Naive thymus-derived CD8-positive, alpha-beta T cell (primary cell): ENCODE data around the gene ENOX1. TPM values are rescaled to one million over a fixed set of nuclear protein-coding genes. Genes with fewer than 3 reads are reported as not detected.

Source experiments
- ATAC-seq, 2 donors: fragments of 150-1000 bp; cut with Tn5 transposase in 1 of 2; sonication (Bioruptor Pico), chemical (Tn5 transposase) in 1 of 2; 1 replicate in 1 of 2; 2 replicates in 1 of 2; pipeline ENCODE4 v1.10.0; 2021; ENCODE audit warnings: mild to moderate bottlenecking in 2 of 2, moderate library complexity in 2 of 2
- POLR2A ChIA-PET: fragments of 350-600 bp; sonication (Branson Sonifier 250); formaldehyde crosslinking; loops from one replicate; lab custom pipeline; 2021; ENCODE audit warnings: antibody characterized with exemption; lab: Charles Lee
- DNase-seq, 10 donors: peaks; one replicate each; pipeline versions ENCODE4 v3.0.0 to v3.0.0-alpha.2; 2020 to 2022
- H3K27ac Mint-ChIP-seq, 10 donors: one replicate each; pipeline ENCODE4 v1.8.0; 2020 to 2022; ENCODE audit warnings: mild to moderate bottlenecking in 10 of 10, mixed read lengths in 10 of 10, moderate library complexity in 4 of 10, inconsistent platforms in 1 of 10
- H3K27me3 Mint-ChIP-seq, 5 donors: one replicate each; pipeline ENCODE4 v1.8.0; 2021 to 2022; ENCODE audit warnings: mixed read lengths in 5 of 5
- H3K36me3 Mint-ChIP-seq, 3 donors: one replicate each; pipeline ENCODE4 v1.8.0; 2020 to 2022; ENCODE audit warnings: mixed read lengths in 3 of 3, mild to moderate bottlenecking in 2 of 3, inconsistent platforms in 1 of 3
- H3K4me1 Mint-ChIP-seq, 4 donors: one replicate each; pipeline ENCODE4 v1.8.0; 2021 to 2022; ENCODE audit warnings: mixed read lengths in 4 of 4
- H3K4me3 Mint-ChIP-seq, 10 donors: one replicate each; pipeline ENCODE4 v1.8.0; 2020 to 2022; ENCODE audit warnings: mild to moderate bottlenecking in 10 of 10, mixed read lengths in 10 of 10, moderate library complexity in 6 of 10, inconsistent platforms in 1 of 10
- H3K9me3 Mint-ChIP-seq, 9 donors: one replicate each; pipeline ENCODE4 v1.8.0; 2020 to 2022; ENCODE audit warnings: mixed read lengths in 9 of 9, mild to moderate bottlenecking in 3 of 9, inconsistent platforms in 1 of 9, moderate library complexity in 1 of 9
- polyA plus RNA-seq, 3 donors: library from polyadenylated mRNA; unstranded; fragments of 300-500 nt; fragmentation: Illumina TruSeq; gene quantifications; one replicate each; pipeline ENCODE4 v1.2.3, GENCODE V29; 2021
- total RNA-seq, 8 experiments: library from RNA in 2 of 8; stranded (reverse) in 2 of 8; gene quantifications; one replicate each; pipeline ENCODE4 v1.2.3 and lab custom pipeline; 2021 to 2026

Gene ENOX1
- total and polyA plus RNA-seq, 5 experiments from 2014 or later, result not detected

DNA sequence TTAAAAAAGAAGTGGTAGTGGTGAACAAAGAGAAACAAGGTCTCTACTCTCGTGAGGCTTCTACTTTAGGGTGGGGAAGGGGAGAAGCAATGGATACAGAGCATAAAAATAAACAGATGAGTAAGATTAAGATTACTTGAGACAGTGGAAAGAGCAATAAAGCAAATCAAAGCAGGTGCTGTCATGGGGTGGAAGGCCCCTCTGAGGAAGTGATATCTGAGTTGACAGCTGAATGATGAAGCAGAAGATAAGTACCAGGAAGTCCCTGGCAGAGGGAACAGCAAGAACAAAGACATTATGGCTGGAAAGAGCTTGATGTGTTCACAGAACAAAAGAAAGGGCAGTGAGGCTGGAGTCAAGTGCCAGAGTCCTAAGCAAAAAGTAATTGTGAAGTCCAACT lies 221.8 kb downstream of the ENOX1 start:
- Mint-ChIP-seq H3K9me3 (no peaks in the 10 kb centered on the region), H3K27me3 (peaks cover 0 to 15% (median 5%) of the 10 kb centered on the region in 5 donors), H3K4me3 (no peak overlapping the region), H3K4me1 (no peaks in the 10 kb centered on the region), H3K36me3 (no peaks in the 10 kb centered on the region), H3K27ac (no peak overlapping the region)
- ATAC-seq (no peak), DNase-seq (no peak)
- POLR2A ChIA-PET, result no interaction called here

DNA sequence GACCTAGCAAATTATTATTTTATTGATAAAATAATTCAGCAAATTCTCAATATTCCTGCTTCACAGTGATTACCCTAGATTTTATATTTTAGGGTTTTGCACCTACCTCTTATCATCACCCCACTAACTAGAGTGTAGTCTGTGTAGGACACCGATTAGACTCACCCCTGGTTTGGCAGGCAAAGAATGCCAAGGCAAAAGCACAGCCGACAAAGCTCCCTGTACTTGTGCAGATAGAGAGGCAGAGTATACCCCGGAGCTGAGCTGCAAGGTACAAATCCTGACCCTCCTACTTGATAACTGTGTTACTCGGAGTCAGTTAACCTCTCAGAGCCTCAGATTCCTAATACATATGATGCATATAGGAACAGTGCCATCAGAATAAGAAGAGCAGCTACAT lies 225.7 kb downstream of the ENOX1 start:
- DNase-seq (no peak), ATAC-seq (no peak)
- POLR2A ChIA-PET, result no interaction called here
- H3K36me3 Mint-ChIP-seq, result no peaks in the 10 kb centered on the region
- peaks cover 0 to 11% (median 5%) of the 10 kb centered on the region in 5 donors for H3K27me3 Mint-ChIP-seq
- H3K4me3 Mint-ChIP-seq, result no peak overlapping the region
- no peaks in the 10 kb centered on the region for H3K4me1 Mint-ChIP-seq
- H3K9me3 Mint-ChIP-seq, result no peaks in the 10 kb centered on the region
- H3K27ac Mint-ChIP-seq, result no peak overlapping the region

DNA sequence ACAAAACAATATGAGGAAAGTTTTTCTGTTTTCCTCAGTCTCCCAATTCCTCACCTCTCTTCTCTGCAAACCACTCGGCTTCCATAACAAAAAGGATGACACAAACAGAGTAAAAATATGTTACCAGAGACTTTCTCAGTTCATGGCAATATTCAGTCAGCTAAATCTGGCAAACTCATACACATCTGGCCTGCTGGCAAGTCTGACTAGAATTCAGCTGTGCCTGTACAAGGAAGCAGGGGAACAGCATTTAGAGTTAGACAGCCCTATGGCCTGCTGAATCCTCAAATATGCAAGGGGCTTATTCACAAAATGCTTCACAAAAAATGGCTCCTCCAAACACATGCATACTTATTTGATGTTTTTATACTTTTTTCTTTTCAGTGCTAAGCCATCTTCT lies 227.8 kb downstream of the ENOX1 start:
- Mint-ChIP-seq H3K4me1 (no peaks in the 10 kb centered on the region), H3K27me3 (peaks cover 0 to 11% (median 3%) of the 10 kb centered on the region in 5 donors), H3K27ac (no peak overlapping the region), H3K36me3 (no peaks in the 10 kb centered on the region), H3K4me3 (no peak overlapping the region), H3K9me3 (no peaks in the 10 kb centered on the region)
- POLR2A ChIA-PET, result no interaction called here
- ATAC-seq (no peak), DNase-seq (no peak)

GRCh38 chr13:43558326-43558725 lies 228.4 kb downstream of the ENOX1 start:
- Mint-ChIP-seq H3K4me1 (no peaks in the 10 kb centered on the region), H3K36me3 (no peaks in the 10 kb centered on the region), H3K27me3 (peaks cover 0 to 11% (median 4%) of the 10 kb centered on the region in 5 donors), H3K9me3 (no peaks in the 10 kb centered on the region), H3K4me3 (no peak overlapping the region), H3K27ac (no peak overlapping the region)
- ATAC-seq (no peak), DNase-seq (no peak)
- POLR2A ChIA-PET, result no interaction called here

- Mint-ChIP-seq H3K9me3 (no peaks in the 10 kb centered on the region), H3K4me1 (no peaks in the 10 kb centered on the region), H3K27ac (no peak overlapping the region), H3K36me3 (no peaks in the 10 kb centered on the region), H3K4me3 (no peak overlapping the region), H3K27me3 (peaks cover 0 to 21% (median 4%) of the 10 kb centered on the region in 5 donors)
- POLR2A ChIA-PET, result no interaction called here
- ATAC-seq (no peak), DNase-seq (no peak)
These were observed 231.1 kb downstream of the ENOX1 start for GRCh38 chr13:43555667-43556066.

DNA sequence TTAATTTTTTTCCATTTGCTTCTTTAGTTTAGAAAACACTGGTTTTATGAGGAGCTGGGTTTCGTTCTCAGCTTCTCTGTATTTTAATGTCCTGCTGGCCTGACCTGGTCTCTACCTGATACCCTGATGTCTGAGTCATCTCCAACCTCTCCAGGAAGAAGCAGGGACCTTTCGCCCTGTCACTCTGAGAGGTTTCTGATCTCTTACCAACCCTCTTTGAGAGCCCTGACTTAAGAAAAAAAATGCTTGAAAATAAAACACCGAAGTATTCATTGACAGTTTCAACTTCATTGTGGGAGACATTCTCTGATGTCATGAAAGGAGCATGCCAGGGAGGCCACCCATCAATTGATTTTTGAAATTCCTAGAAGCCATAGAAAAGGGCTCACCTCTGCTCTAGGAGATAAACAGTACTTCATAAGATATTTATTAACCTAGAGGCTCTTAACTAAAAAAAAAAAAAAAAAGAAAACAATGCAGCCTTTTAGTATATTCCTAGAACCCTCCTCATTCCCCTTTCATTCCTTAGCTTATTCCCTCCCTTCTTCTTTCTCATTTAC lies 234.8 kb downstream of the ENOX1 start:
- H3K27ac Mint-ChIP-seq, result no peak overlapping the region

DNA sequence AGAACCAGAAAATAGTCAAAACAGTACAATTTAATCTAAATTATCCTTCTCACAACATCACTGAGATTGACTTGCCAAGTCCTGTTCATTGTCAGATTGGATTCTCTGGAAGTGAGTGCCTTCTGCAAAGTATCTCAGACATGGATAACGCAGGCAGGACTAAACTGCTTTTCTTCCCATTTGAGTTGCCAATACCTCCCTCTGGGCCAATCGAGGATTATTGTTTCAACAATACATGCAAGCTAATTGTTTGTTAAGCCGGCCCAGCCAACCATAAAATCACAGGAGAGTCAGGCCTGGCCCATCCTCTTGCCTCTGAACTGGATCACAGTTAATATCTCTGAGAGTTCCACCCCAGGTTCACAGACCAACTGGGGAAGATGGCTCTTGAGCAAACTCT lies 240.0 kb downstream of the ENOX1 start:
- POLR2A ChIA-PET, result no interaction called here
- peaks cover 2 to 9% (median 7%) of the 10 kb centered on the region in 5 donors for H3K27me3 Mint-ChIP-seq
- no peak for ATAC-seq
- no peaks in the 10 kb centered on the region for H3K9me3 Mint-ChIP-seq
- no peaks in the 10 kb centered on the region for H3K4me1 Mint-ChIP-seq
- H3K36me3 Mint-ChIP-seq, result no peaks in the 10 kb centered on the region
- no peak overlapping the region for H3K27ac Mint-ChIP-seq
- no peak overlapping the region for H3K4me3 Mint-ChIP-seq
- DNase-seq, result no peak

More for the DNA sequence above, 234.8 kb downstream of the ENOX1 start:
- peaks cover 2 to 16% (median 9%) of the 10 kb centered on the region in 5 donors for H3K27me3 Mint-ChIP-seq
- DNase-seq, result no peak
- no peaks in the 10 kb centered on the region for H3K9me3 Mint-ChIP-seq
- no peak overlapping the region for H3K4me3 Mint-ChIP-seq
- no peaks in the 10 kb centered on the region for H3K4me1 Mint-ChIP-seq
- ATAC-seq, result no peak
- POLR2A ChIA-PET, result no interaction called here
- no peaks in the 10 kb centered on the region for H3K36me3 Mint-ChIP-seq

DNA sequence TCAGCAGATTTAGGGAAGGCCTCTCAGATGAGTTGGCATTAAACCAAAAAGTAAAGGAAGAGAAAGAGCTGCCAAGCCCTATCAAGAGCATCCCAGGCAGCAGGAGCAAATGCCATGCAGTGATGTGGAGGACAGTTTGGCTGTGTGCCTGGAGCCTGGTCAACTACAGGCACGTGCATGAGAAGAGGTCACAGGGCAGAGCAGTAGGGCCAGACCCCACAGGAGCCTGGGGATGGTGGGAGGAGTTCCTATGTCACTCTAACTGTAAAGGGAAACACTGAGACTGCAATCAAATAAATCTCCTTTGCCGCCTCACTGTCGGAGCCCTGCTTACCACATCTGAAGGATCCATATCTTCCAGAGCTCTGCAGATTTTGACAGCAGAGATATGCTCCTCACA lies 240.5 kb downstream of the ENOX1 start:
- Mint-ChIP-seq H3K36me3 (no peaks in the 10 kb centered on the region), H3K27me3 (peaks cover 2 to 9% (median 7%) of the 10 kb centered on the region in 5 donors), H3K9me3 (no peaks in the 10 kb centered on the region), H3K4me1 (no peaks in the 10 kb centered on the region), H3K4me3 (no peak overlapping the region), H3K27ac (no peak overlapping the region)
- ATAC-seq (no peak), DNase-seq (no peak)
- POLR2A ChIA-PET, result no interaction called here

GRCh38 chr13:43545317-43545874 lies 241.4 kb downstream of the ENOX1 start:
- no peak for ATAC-seq
- Mint-ChIP-seq H3K4me3 (no peak overlapping the region), H3K4me1 (no peaks in the 10 kb centered on the region), H3K36me3 (no peaks in the 10 kb centered on the region), H3K9me3 (no peaks in the 10 kb centered on the region), H3K27me3 (peaks cover 2 to 9% (median 3%) of the 10 kb centered on the region in 5 donors), H3K27ac (no peak overlapping the region)
- no peak for DNase-seq
- POLR2A ChIA-PET, result no interaction called here

GRCh38 chr13:43544631-43545030 lies 242.1 kb downstream of the ENOX1 start:
- no peaks in the 10 kb centered on the region for H3K36me3 Mint-ChIP-seq
- H3K4me3 Mint-ChIP-seq, result no peak overlapping the region
- H3K27ac Mint-ChIP-seq, result no peak overlapping the region
- ATAC-seq, result no peak
- no peak for DNase-seq
- no peaks in the 10 kb centered on the region for H3K9me3 Mint-ChIP-seq
- no peaks in the 10 kb centered on the region for H3K4me1 Mint-ChIP-seq
- POLR2A ChIA-PET, result no interaction called here
- peaks cover 2 to 9% (median 2%) of the 10 kb centered on the region in 5 donors for H3K27me3 Mint-ChIP-seq

DNA sequence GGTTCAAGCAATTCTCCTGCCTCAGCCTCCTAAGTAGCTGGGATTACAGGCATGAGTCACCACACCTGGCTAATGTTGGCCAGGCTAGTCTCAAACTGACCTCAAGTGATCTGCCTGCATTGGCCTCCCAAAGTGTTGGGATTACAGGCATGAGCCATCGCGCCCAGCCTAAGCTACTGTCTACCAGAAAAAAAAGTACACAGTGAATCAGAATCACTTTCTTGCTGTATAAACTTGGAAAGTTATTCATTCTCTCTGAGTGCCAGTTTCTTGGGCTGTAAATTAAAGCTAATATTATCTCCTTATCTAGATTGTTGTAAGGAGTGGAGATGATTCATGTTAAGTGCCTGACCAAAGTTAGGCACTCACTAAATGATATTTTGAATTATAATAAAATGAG lies 242.8 kb downstream of the ENOX1 start:
- POLR2A ChIA-PET, result no interaction called here
- no peaks in the 10 kb centered on the region for H3K36me3 Mint-ChIP-seq
- peaks cover 0 to 5% (median 0%) of the 10 kb centered on the region in 9 donors for H3K9me3 Mint-ChIP-seq
- no peak overlapping the region for H3K4me3 Mint-ChIP-seq
- ATAC-seq (no peak), DNase-seq (no peak)
- H3K27ac Mint-ChIP-seq, result no peak overlapping the region
- peaks cover 2 to 6% (median 3%) of the 10 kb centered on the region in 5 donors for H3K27me3 Mint-ChIP-seq
- H3K4me1 Mint-ChIP-seq, result no peaks in the 10 kb centered on the region

DNA sequence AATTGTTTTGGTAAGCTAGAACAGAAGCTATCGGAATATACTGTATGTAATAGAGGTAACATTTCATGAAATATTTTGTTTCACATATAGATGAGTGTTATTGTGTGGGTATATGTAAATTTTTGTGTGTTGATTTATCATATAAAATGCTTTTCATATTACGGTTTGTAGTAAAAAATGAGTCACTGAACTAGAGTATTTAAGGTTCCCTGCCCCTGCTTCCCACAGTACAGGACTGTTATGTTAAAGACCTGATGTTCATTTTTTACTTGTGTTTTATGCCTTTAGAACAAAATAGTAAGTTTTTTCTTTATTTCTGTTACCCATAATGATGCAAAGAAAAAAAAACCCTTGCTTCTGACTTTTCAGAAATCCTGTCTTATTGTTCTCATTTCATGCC lies 243.4 kb downstream of the ENOX1 start:
- Mint-ChIP-seq H3K4me3 (no peak overlapping the region), H3K27ac (no peak overlapping the region), H3K27me3 (peaks cover 0 to 8% (median 0%) of the 10 kb centered on the region in 5 donors), H3K36me3 (no peaks in the 10 kb centered on the region), H3K4me1 (no peaks in the 10 kb centered on the region), H3K9me3 (peaks cover 0 to 6% (median 0%) of the 10 kb centered on the region in 9 donors)
- ATAC-seq (no peak), DNase-seq (no peak)
- POLR2A ChIA-PET, result no interaction called here

GRCh38 chr13:43537124-43537523 lies 249.6 kb downstream of the ENOX1 start:
- DNase-seq (no peak), ATAC-seq (no peak)
- Mint-ChIP-seq H3K27ac (no peak overlapping the region), H3K36me3 (no peaks in the 10 kb centered on the region), H3K4me1 (no peaks in the 10 kb centered on the region), H3K4me3 (no peak overlapping the region), H3K9me3 (peaks cover 0 to 6% (median 0%) of the 10 kb centered on the region in 9 donors), H3K27me3 (peaks cover 0 to 4% (median 0%) of the 10 kb centered on the region in 5 donors)
- POLR2A ChIA-PET, result no interaction called here

GRCh38 chr13:43529796-43530195 lies 257.0 kb downstream of the ENOX1 start:
- H3K27me3 Mint-ChIP-seq, result peaks cover 0 to 3% (median 0%) of the 10 kb centered on the region in 5 donors
- POLR2A ChIA-PET, result no interaction called here
- ATAC-seq (no peak), DNase-seq (no peak)
- H3K36me3 Mint-ChIP-seq, result no peaks in the 10 kb centered on the region
- no peak overlapping the region for H3K27ac Mint-ChIP-seq
- H3K9me3 Mint-ChIP-seq, result no peaks in the 10 kb centered on the region
- no peaks in the 10 kb centered on the region for H3K4me1 Mint-ChIP-seq
- no peak overlapping the region for H3K4me3 Mint-ChIP-seq
